Lower leg skin (tissue), 3 donors: ENCODE data around the gene SASH1.

Experiments
- CTCF ChIP-seq, 3 donors: fragments of 450-650 bp; IDR thresholded peaks; one replicate each; pipeline ENCODE4 v1.5.1; 2016; ENCODE audit warnings: antibody characterized with exemption in 3 of 3, mild to moderate bottlenecking in 3 of 3, moderate library complexity in 2 of 3
- POLR2A ChIP-seq, 2 donors: fragments of 450-650 bp; IDR thresholded peaks; one replicate each; pipeline ENCODE4 v1.6.1; 2016 to 2017; ENCODE audit warnings: antibody characterized with exemption in 2 of 2, mild to moderate bottlenecking in 1 of 2, moderate library complexity in 1 of 2

- TF ChIP-seq CTCF (IDR thresholded peaks at IDR 0.05), result no peak
- no peak for TF ChIP-seq POLR2A (IDR thresholded peaks at IDR 0.05)
Observed at GRCh38 chr6:148345176-148345575, 2.5 kb downstream of the SASH1 start.
